Heart left ventricle (tissue), 16 donors: Measurements from ENCODE around the gene ACSS3. TPM values are rescaled to one million over a fixed set of nuclear protein-coding genes. Genes with fewer than 3 reads are reported as not detected.

Source experiments
- ATAC-seq, 4 donors: fragments of 200-7000 bp; cut with Tn5 transposase; one replicate each; pipeline ENCODE4 v1.9.1; 2020 to 2022; ENCODE audit warnings: moderate library complexity in 4 of 4, mild to moderate bottlenecking in 3 of 4, moderate number of reproducible peaks in 1 of 4
- DNase-seq, 5 donors: peaks; one replicate each; pipeline ENCODE4 v3.0.0-alpha.2; 2020
- H3K27ac ChIP-seq, 12 donors: fragments of 200-600 bp; sonication (generic) in 4 of 12; one replicate each; pipeline versions ENCODE4 v1.5.0 to v1.8.0; 2016 to 2022; ENCODE audit warnings: mild to moderate bottlenecking in 2 of 12
- H3K27me3 ChIP-seq, 9 donors: fragments of 200-600 bp; sonication (generic) in 2 of 9; one replicate each; pipeline versions ENCODE4 v1.5.1 to v1.8.0; 2016 to 2022; ENCODE audit warnings: mild to moderate bottlenecking in 3 of 9
- H3K36me3 ChIP-seq, 9 donors: fragments of 200-600 bp; sonication (generic) in 2 of 9; one replicate each; pipeline versions ENCODE4 v1.5.0 to v1.8.0; 2018 to 2022; ENCODE audit warnings: mild to moderate bottlenecking in 2 of 9
- H3K4me1 ChIP-seq, 12 donors: fragments of 200-600 bp; sonication (generic) in 4 of 12; one replicate each; pipeline versions ENCODE4 v1.5.0 to v1.8.0; 2016 to 2022; ENCODE audit warnings: mild to moderate bottlenecking in 3 of 12
- H3K4me3 ChIP-seq, 12 donors: fragments of 200-600 bp; sonication (generic) in 4 of 12; one replicate each; pipeline versions ENCODE4 v1.5.0 to v1.8.0; 2017 to 2022; ENCODE audit warnings: mild to moderate bottlenecking in 9 of 12, moderate library complexity in 4 of 12
- H3K9me3 ChIP-seq, 12 donors: fragments of 200-600 bp; sonication (generic) in 4 of 12; one replicate each; pipeline versions ENCODE4 v1.5.0 to v1.8.0; 2016 to 2022; ENCODE audit warnings: mild to moderate bottlenecking in 1 of 12
- CTCF ChIP-seq, 12 donors: fragments of 200-600 bp; sonication (generic) in 4 of 12; IDR thresholded peaks; one replicate each; pipeline versions ENCODE4 v1.5.0 to v1.8.0; 2018 to 2022; ENCODE audit warnings: antibody characterized with exemption in 12 of 12, mild to moderate bottlenecking in 5 of 12
- POLR2A ChIP-seq, 2 donors: fragments of 450-650 bp; IDR thresholded peaks; one replicate each; pipeline ENCODE4 v1.6.1; 2017; ENCODE audit warnings: antibody characterized with exemption in 2 of 2, mild to moderate bottlenecking in 2 of 2, moderate library complexity in 2 of 2
- WGBS, 4 donors: extraction: QIAGEN DNeasy Blood & Tissue Kit in 2 of 4; methylation state at CpG; one replicate each; pipeline versions ENCODE4 v1.1.5 to v1.1.7; 2013 to 2018; 5-methylcytosine and 5-hydroxymethylcytosine counted together
- intact Hi-C, 10 donors: fragments of 100-400 bp; cut with DNase I; formaldehyde crosslinking; loops; one replicate each; pipeline versions ENCODE4 v1.11.1 to v1.14.2; 2022
- long read RNA-seq, 3 donors: library from polyadenylated mRNA; unstranded; transcript quantifications; one replicate each; pipeline ENCODE4 v2.0.0, GENCODE V29; 2020 to 2021
- polyA plus RNA-seq, 2 donors: library from polyadenylated mRNA; stranded (reverse); fragments of 200-250 nt; gene quantifications; one replicate each; pipeline ENCODE4 v1.2.3, GENCODE V29; 2013
- total RNA-seq, 9 donors: library from RNA; depleted of rRNA in 2 of 9; stranded (reverse); fragments of >200 nt in 2 of 9; fragmentation: NEBNext Ultra II Directional in 3 of 9; extraction: Animal tissue kit (Norgen Biotek cat#: 25700) in 3 of 9; gene quantifications; one replicate each; pipeline versions ENCODE4 v1.1.0 to v1.2.4, GENCODE V29; 2016 to 2023
- donor health status: ischemic (EF 13 %, LVEDD 7.1; RV severe dilation, severe dysfunction).
- donor health status: healthy with polysubstance abuse.
- donor health status: DM: no; HTN: yes; CAD: no.
- donor health status: DM: no; HTN: no; CAD: no.
- donor health status: ischemic (EF 25% LVEDD 6.9; RV normal size, moderate dysfunction).
- donor health status: ischemic (EF 25% LVEDD 5.7; RV mildly dilated, moderate dysfunction).
- donor health status: healthy.
- donor health status: DM: yes; HTN: yes; CAD: no.
- donor health status: ischemic (EF 35%, LVEDD 5.7; RV mildly dilated, moderate dysfunction).
- donor health status: nonischemic (EF 11% LVEDD 7.7; RV severe dilation, severe dysfunction).
- donor health status: DM: yes; HTN: yes; CAD: no.
- donor health status: PGD.
- donor health status: ischemic (EF 29% LVEDD 5.4; RV normal size, mild dysfunction).
- donor health status: nonischemic (EF 23%, LVEDD 6.1; RV moderate dilation, normal function).

Gene ACSS3, protein sequence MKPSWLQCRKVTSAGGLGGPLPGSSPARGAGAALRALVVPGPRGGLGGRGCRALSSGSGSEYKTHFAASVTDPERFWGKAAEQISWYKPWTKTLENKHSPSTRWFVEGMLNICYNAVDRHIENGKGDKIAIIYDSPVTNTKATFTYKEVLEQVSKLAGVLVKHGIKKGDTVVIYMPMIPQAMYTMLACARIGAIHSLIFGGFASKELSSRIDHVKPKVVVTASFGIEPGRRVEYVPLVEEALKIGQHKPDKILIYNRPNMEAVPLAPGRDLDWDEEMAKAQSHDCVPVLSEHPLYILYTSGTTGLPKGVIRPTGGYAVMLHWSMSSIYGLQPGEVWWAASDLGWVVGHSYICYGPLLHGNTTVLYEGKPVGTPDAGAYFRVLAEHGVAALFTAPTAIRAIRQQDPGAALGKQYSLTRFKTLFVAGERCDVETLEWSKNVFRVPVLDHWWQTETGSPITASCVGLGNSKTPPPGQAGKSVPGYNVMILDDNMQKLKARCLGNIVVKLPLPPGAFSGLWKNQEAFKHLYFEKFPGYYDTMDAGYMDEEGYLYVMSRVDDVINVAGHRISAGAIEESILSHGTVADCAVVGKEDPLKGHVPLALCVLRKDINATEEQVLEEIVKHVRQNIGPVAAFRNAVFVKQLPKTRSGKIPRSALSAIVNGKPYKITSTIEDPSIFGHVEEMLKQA
- total RNA-seq (10 to 100 TPM; 19.3 to 36.0 (median 28.9) TPM), polyA plus RNA-seq (10 to 100 TPM in 1 of 2 donors, 1 to 10 TPM in 1; 8.6 to 17.7 TPM)
- long read RNA-seq, donor 1, full-length matches to known transcripts: 23 of 32 reads
- long read RNA-seq, donor 1, partial matches to known transcripts: 2 of 32 reads
- long read RNA-seq, donor 1, other reads (novel, unspliced or antisense): 7 of 32 reads
- long read RNA-seq, donor 2, full-length matches to known transcripts: 89 of 104 reads
- long read RNA-seq, donor 2, partial matches to known transcripts: 5 of 104 reads
- long read RNA-seq, donor 2, other reads (novel, unspliced or antisense): 10 of 104 reads
- long read RNA-seq, donor 3, full-length matches to known transcripts: 25 of 36 reads
- long read RNA-seq, donor 3, partial matches to known transcripts: 2 of 36 reads
- long read RNA-seq, donor 3, other reads (novel, unspliced or antisense): 9 of 36 reads

GRCh38 chr12:81077686-81078441, at the start of gene ACSS3:
Gene ACSS3, plus strand, starts transcription at chr12:81078079. Its CDS starts 42 bp downstream, at chr12:81078121.
- no peak for TF ChIP-seq CTCF (IDR thresholded peaks at IDR 0.05)
- peak in 1 of 2 donors; percentile 50 for TF ChIP-seq POLR2A (IDR thresholded peaks at IDR 0.05)
- Histone ChIP-seq H3K27ac (peak within 1 kb of the TSS; percentile 72 to 98 (median 92)), H3K4me3 (peak within 1 kb of the TSS; percentile 59 to 93 (median 86)), H3K27me3 (no peaks in the 10 kb centered on the region), H3K36me3 (no peaks in the 10 kb centered on the region), H3K9me3 (no peaks in the 10 kb centered on the region), H3K4me1 (peaks cover 0 to 28% (median 8%) of the 10 kb centered on the region in 12 donors)
- intact Hi-C loops: loop anchor here in 3 of 10 donors (1.0 to 10.0 kb wide), 6 partner anchors 56 to 256 kb away; partner anchors contain the start of gene LIN7A (in 3 of the 3)
- peak; percentile 71 to 82 (median 78) for DNase-seq
- peak; percentile 85 to 90 (median 90) for ATAC-seq
- 1 to 2% (median 1%) methylated on average over 16 to 49 of the region's 49 CpGs for WGBS, 4 donors

- intact Hi-C loops: no loop called here
- Histone ChIP-seq H3K4me3 (no peak overlapping the region), H3K4me1 (no peaks in the 10 kb centered on the region), H3K27ac (no peak overlapping the region), H3K36me3 (no peaks in the 10 kb centered on the region), H3K9me3 (peaks cover 0 to 10% (median 2%) of the 10 kb centered on the region in 12 donors), H3K27me3 (no peaks in the 10 kb centered on the region)
- ATAC-seq (no peak), DNase-seq (no peak)
- TF ChIP-seq POLR2A (IDR thresholded peaks at IDR 0.05): no peak
- TF ChIP-seq CTCF (IDR thresholded peaks at IDR 0.05): no peak
- WGBS, 4 donors: 70 to 78% (median 75%) methylated on average over 1 of the region's 1 CpG
Observed at GRCh38 chr12:81034926-81035325, 43.0 kb upstream of the ACSS3 start.

GRCh38 chr12:81039231-81039630, 38.6 kb upstream of the ACSS3 start:
- Histone ChIP-seq H3K4me3 (no peak overlapping the region), H3K27me3 (no peaks in the 10 kb centered on the region), H3K4me1 (no peaks in the 10 kb centered on the region), H3K9me3 (no peaks in the 10 kb centered on the region), H3K36me3 (no peaks in the 10 kb centered on the region), H3K27ac (no peak overlapping the region)
- DNase-seq (no peak), ATAC-seq (no peak)
- intact Hi-C loops: no loop called here
- TF ChIP-seq POLR2A (IDR thresholded peaks at IDR 0.05): no peak
- 49 to 60% (median 56%) methylated on average over 2 of the region's 2 CpGs for WGBS, 4 donors
